GM12875 (cell line): ENCODE measurements around the gene DKK3.

Source experiments
- H3K4me3 ChIP-seq: one replicate; pipeline ENCODE4 v1.5.1; 2011; ENCODE audit warnings: low read depth, low read length, control low read depth
- CTCF ChIP-seq: IDR thresholded peaks from 2 replicates; pipeline ENCODE4 v1.5.1; 2011; ENCODE audit warnings: low read depth, mild to moderate bottlenecking, control low read depth, inconsistent platforms, low read length, moderate library complexity, borderline replicate concordance; ENCODE audit not compliant: insufficient read depth

Gene DKK3

DNA sequence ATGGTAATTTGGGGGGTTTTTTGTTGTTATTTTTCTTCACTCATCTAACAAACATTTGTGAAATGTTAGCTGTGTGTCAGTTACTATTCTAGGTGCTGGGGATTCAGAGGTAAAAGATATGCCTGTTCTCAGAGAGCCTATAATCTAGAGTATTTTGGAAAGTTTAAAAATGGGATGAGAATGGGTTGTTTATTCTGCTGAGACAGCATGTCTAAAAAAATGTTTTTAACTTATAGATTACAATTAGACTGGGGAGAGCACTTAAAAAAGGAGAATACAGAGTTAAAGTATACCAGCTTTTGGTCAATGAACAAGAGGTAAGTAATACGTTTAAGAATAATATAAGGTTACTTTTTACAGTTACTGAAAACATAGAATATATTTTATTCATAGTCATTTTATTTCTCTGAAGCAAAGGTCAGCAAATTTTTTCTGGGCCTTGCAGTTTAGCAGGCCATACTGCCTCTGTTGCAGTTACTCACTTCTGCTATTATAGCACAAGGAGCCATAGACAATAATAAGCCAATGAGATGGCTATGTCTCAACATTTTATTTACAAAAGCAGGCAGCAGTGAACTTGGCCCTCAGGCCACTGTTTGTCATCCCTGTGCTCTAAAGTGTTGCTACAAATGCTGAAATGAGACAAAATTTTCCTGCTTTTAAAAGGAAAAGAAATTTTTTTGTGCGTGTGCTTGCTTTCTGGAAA is 60.0 kb downstream of the DKK3 start:
- no peak overlapping the region for H3K4me3 ChIP-seq
- TF ChIP-seq CTCF, result no peak

GRCh38 chr11:11947825-11948224 is 60.6 kb downstream of the DKK3 start:
- no peak overlapping the region for H3K4me3 ChIP-seq
- no peak for TF ChIP-seq CTCF

- no peak for TF ChIP-seq CTCF
- H3K4me3 ChIP-seq, result no peak overlapping the region
These were observed 61.5 kb downstream of the DKK3 start for GRCh38 chr11:11946878-11947277.

GRCh38 chr11:11946180-11946579 is 62.2 kb downstream of the DKK3 start:
- no peak overlapping the region for H3K4me3 ChIP-seq
- TF ChIP-seq CTCF, result no peak

DNA sequence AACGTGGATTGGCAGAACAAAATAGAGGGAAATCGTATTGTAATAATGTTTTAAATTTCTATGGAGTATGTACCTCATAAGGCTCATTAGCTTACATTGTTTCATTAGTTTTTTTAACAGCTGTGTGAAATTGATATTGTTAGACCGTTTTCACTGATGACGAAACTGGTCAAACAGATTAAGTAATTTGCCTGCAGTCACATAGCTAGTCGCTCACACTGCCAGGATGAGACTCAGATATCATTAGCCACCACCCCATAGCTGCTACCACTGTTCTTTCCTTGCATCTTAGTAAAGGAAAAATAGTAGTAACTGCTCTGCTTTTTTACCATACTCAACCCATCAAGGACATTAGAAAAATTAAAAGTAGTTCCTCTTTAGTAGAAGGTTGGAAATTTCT is 64.0 kb downstream of the DKK3 start:
- no peak for TF ChIP-seq CTCF
- no peak overlapping the region for H3K4me3 ChIP-seq

GRCh38 chr11:11942668-11943067 is 65.8 kb downstream of the DKK3 start:
- no peak overlapping the region for H3K4me3 ChIP-seq
- TF ChIP-seq CTCF, result no peak

DNA sequence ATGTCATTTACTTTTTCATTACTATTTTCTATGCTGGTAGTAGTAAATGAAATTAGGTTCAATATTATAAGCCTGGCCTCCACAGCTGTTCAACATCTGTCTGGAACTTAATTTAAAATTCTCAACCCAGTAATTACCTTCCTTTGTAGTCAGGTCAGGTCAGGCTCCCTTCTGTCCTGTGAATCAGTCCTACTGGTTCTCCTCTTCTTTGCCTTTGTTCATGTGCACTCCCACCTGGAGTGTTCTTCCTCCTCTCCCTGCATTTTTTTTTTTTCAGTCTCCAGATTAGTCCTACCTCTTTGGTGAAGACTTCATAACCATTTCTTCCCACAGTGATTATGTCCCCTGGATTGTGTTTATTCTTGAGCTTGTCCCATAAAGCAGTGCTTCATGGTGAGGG is 67.9 kb downstream of the DKK3 start:
- no peak overlapping the region for H3K4me3 ChIP-seq
- TF ChIP-seq CTCF, result no peak
